Stimulated activated CD8-positive, alpha-beta memory T cell treated with anti-CD3 and anti-CD28 coated beads, Interleukin-2, amount 100 ng/mL, for 1 hour (primary cell): Measurements from ENCODE around the gene INPP5A.
"Not testable (repeated sequence)": the region's sequence is repeated elsewhere in the genome, so short reads cannot be mapped to it uniquely, and the experiment has no call there.

ENCODE experiments used
- DNase-seq, 2 donors: peaks; one replicate each; pipeline ENCODE4 v3.0.0-alpha.2; 2020; ENCODE audit warnings: low read depth in 2 of 2

INPP5A gene

GRCh38 chr10:132743196-132743924 lies 205.8 kb downstream of the INPP5A start:
- DNase-seq = not testable (repeated sequence)

DNA sequence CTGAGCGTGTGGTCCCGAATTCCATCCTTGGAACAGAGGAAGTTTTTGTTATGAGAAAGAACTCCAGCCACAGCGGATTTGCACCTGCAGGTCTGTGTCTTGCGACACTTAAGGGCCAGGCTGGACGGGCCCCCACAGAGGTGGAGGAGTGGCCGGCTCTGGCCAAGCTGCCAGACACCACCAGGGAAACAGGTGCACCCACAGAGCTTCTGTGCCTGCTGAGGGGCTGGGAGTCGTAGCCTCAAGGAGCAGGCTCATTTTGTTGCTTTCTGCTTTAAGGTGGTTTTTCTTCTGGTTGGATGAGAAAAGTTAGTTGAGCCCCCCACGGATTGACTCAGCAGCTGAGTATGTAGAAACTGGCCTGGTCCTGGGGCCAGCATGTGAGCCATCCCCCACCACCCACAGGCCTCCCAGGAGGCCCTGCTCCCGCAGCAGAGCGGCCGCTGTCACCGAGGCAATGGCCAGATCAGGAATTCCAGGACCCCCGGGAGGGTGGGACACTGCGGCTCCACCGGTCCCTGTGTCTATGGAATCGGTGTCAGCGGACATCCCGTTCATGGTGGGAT lies 206.4 kb downstream of the INPP5A start:
- no peak for DNase-seq

DNA sequence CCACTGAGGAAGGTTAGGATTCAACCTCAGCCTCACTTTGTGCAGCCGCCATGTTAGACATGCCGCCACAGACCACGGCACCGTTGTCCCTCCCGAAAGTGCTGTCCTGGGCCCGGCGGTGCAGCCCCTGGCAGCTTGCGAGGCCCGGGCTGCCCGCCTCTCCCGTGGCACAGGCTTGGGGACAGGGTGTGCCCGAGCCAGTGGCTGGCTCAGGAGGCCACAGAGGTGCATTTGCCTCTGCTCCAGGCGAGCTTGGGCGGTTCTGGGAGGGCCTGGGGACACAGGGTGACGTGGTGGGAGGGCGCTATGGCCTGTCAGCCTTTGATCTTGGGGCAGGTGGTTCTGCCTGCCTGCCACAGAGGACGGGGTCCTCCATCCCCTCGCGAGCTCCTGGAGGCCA lies 207.3 kb downstream of the INPP5A start:
- DNase-seq = no peak

- no peak for DNase-seq
These were observed 207.9 kb downstream of the INPP5A start for GRCh38 chr10:132745511-132745910.

GRCh38 chr10:132745971-132746370 lies 208.4 kb downstream of the INPP5A start:
- DNase-seq = no peak

- no peak for DNase-seq
These were observed 208.8 kb downstream of the INPP5A start for GRCh38 chr10:132746386-132746785.

- no peak for DNase-seq
These were observed 209.4 kb downstream of the INPP5A start for GRCh38 chr10:132746801-132747625.

DNA sequence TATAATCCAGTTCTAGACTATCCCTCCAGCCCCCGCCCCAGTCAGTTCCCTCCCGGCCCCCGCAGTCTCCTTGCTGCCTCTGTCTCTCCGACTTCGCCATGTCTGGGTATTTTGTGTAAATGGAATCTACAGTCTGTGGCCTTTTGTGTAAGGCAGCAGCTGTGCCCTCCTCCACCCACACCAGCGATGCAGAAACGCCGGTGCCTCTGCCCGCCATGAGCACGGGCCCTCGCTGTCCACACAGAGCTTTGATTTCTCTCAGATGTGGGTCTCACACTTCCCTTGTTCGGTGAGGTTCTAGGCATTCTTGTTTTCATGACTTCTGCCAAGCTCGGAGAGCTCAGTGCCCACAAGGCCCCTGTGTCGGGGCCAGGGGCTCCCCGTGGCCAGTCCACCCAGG lies 210.5 kb downstream of the INPP5A start:
- no peak for DNase-seq

- DNase-seq = no peak
These were observed 211.2 kb downstream of the INPP5A start for GRCh38 chr10:132748545-132749370.

DNA sequence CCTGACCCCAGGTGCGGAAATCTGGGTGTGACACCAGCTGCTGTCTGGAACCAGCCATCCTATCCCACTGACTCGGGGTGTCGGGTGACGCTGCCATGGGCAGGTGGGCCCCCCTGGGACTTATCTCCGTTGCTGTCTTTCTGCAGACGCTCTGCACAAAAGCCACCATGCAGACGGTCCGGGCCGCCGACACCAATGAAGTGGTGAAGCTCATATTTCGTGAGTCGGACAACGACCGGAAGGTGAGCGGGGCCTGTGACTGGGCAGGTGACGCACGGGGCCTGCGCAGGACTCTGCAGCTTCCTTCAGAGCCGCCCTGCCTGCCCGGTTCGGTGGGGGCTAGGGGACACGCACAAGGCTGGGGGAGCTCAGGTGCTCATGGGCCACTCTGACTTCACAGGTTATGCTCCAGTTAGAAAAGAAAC lies 211.8 kb downstream of the INPP5A start:
- no peak for DNase-seq

GRCh38 chr10:132750936-132751335 lies 213.3 kb downstream of the INPP5A start:
- no peak for DNase-seq

GRCh38 chr10:132752378-132752777 lies 214.8 kb downstream of the INPP5A start:
- DNase-seq = no peak

- no peak for DNase-seq
These were observed 215.4 kb downstream of the INPP5A start for GRCh38 chr10:132752961-132753360.

GRCh38 chr10:132753596-132753995 lies 216.0 kb downstream of the INPP5A start:
- no peak for DNase-seq

DNA sequence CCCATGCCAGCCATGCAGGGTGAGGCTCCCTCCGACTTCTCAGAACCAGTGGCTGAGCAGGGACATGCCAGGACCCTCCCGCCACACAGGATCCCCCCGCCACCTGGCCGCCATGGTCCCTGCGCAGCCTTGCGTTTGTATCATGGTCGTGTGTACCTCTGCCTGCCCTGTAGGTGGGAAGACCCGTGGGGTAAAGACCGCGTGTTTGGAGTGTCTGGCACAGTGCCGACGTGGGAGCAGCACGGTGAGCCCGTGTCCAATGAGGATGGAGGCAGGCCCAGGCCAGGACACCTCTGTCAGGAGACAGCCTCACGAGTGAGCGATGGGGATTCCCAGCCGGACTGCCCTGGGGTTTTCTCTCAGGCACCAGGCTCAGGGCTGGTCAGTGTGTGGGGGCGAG lies 216.5 kb downstream of the INPP5A start:
- no peak for DNase-seq

GRCh38 chr10:132755166-132755711 lies 217.7 kb downstream of the INPP5A start:
- no peak for DNase-seq

DNA sequence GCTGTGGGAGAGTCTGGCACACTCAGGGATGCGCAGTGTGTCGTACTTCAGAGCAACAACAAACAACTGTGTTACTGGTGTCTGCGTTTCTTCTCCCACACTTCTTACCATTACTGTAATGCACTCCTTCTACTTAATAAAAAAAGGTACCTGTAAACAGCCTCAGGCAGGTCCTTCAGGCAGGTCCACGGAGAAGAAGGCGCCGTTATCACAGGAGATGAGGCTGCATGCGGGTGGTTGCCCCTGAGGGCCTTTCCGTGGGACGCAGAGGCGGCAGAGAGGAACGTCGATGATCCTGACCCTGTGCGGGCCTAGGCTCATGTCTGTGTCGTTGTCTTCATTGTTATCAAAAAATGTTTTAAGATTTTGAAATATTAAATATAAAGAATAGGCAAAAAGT lies 219.0 kb downstream of the INPP5A start:
- DNase-seq = no peak

DNA sequence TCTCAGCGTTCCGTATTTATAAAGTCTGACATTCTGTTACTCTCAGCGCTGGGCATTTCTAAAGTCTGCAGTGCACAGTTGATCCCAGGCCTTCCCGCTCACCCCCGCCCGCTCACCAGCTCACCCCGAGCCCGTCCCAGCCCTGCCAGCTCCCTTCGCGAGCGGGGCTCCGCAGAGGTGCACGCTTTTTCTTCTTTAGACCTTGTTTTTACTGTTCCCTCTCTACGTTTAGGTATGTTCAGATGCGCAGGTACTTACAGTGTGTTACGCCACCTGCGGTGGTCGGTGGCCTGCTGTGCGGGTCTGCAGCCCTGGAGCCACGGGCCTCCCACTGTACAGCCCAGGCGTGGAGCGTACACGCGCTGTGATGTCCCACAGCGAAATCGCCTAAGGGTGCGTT lies 219.6 kb downstream of the INPP5A start:
- DNase-seq = no peak

- no peak for DNase-seq
These were observed 221.3 kb downstream of the INPP5A start for GRCh38 chr10:132758865-132759264.

DNA sequence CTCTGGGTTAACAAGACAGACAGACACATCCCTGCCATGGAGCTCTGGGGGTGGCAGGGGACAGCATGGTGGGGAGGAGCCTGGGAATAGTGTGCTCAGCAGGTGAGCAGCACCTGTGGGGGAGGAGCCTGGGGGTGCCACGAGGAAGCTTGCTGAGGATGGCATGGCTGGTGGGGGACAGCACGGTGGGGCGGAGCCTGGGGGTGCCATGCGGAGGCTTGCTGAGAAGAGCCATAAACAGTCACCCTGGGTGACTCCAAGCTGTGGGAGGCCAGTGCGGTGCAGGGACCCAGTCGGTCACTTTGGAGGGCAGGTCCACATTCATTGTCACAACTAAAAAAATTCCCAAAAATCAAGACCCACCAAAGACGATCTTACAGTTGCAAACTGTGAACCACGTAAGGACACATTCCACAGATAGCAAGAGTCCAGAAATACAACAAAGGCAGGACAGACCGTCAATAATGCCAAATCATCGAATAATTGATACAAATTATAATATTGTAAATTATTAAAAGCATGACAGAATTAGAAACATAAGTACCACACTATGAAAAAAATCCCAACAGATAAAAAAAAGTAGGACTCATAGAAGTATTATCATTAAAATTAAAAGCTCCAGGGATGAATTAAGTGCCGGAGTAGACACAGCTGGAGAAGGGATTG lies 223.9 kb downstream of the INPP5A start:
- DNase-seq = no peak

GRCh38 chr10:132762267-132762666 lies 224.7 kb downstream of the INPP5A start:
- no peak for DNase-seq
